Measurements from ENCODE around the gene TRIM47. TPM values are rescaled to one million over a fixed set of nuclear protein-coding genes. Genes with fewer than 3 reads are reported as not detected.

The TRIM47 gene
- total RNA-seq, 1 experiment from 2014 or later, result 6.9 TPM

- no peak overlapping the region for H3K4ac ChIP-seq (ENCODE audit: low read depth, low read length)
- no peak overlapping the region for H2BK20ac ChIP-seq (ENCODE audit: low read depth, low read length, poor library complexity, severe bottlenecking)
- no peaks in the 10 kb centered on the region for H4K20me1 ChIP-seq (ENCODE audit: control insufficient read depth, insufficient read depth, insufficient read length)
- no peak overlapping the region for H2AFZ ChIP-seq (ENCODE audit: low read length)
- H4K8ac ChIP-seq (replicated peaks; ENCODE audit: insufficient read length, low read depth, low read length), result no peak overlapping the region
- H3K27ac Mint-ChIP-seq, result peak overlapping the region in 2 of 3 experiments; percentile 49 to 72; a peak in 2 of 7 replicates
- H3K27me3 ChIP-seq (ENCODE audit: insufficient read depth, low read length), result no peaks in the 10 kb centered on the region
- no peaks in the 10 kb centered on the region for H3K9me3 ChIP-seq (ENCODE audit: control insufficient read depth, low read depth, low read length)
- no peak overlapping the region; a peak in 1 of 5 replicates for H3K4me3 Mint-ChIP-seq
- H2BK15ac ChIP-seq (ENCODE audit: low read depth, low read length), result no peak overlapping the region
- peak; percentile 75 for DNase-seq
- H4K5ac ChIP-seq (ENCODE audit: insufficient read length, low read depth, low read length), result no peak overlapping the region
- no peak overlapping the region for H3K18ac ChIP-seq (ENCODE audit: insufficient read length, low read depth, low read length)
- H3K23me2 ChIP-seq (ENCODE audit: insufficient read length, low read depth, low read length, poor library complexity, severe bottlenecking), result peaks cover 3% of the 10 kb centered on the region
- no peak overlapping the region for H2BK12ac ChIP-seq (ENCODE audit: insufficient read length, low read depth, low read length)
- H3K23ac ChIP-seq (ENCODE audit: insufficient read length, low read depth, low read length), result no peak overlapping the region
- no peak overlapping the region for H3K27ac ChIP-seq (ENCODE audit: insufficient read length, low read depth, low read length)
- H3K36me3 Mint-ChIP-seq (ENCODE audit: insufficient read depth in 1 of 3, low read depth in 3 of 3), result peaks cover 0 to 7% (median 2%) of the 10 kb centered on the region in 3 experiments; a peak in 4 of 7 replicates
- H3K9ac ChIP-seq (ENCODE audit: extremely low read depth, insufficient read length, low read length), result no peak overlapping the region
- H2BK120ac ChIP-seq (ENCODE audit: low read depth, low read length, poor library complexity, severe bottlenecking), result no peak overlapping the region
- no peaks in the 10 kb centered on the region for H3K27me3 Mint-ChIP-seq (ENCODE audit: low read depth)
- no peaks in the 10 kb centered on the region for H3K4me1 ChIP-seq (ENCODE audit: insufficient read depth, low read length)
- H3K56ac ChIP-seq (ENCODE audit: insufficient read length, low read depth, low read length), result no peak overlapping the region
- no peak overlapping the region for H3K4me2 ChIP-seq (ENCODE audit: insufficient read depth, insufficient read length, low read length)
- WGBS (ENCODE audit: extremely low coverage, insufficient read length, low lambda C conversion rate), result no CpG with 5 or more reads among the region's 6 CpGs
- H2BK5ac ChIP-seq (ENCODE audit: insufficient read length, low read length), result no peak overlapping the region
- H3K4me1 Mint-ChIP-seq, result peaks cover 5% of the 10 kb centered on the region in 2 experiments; a peak in 2 of 4 replicates
- H3K79me1 ChIP-seq (ENCODE audit: insufficient read depth, low read depth, low read length, poor library complexity, severe bottlenecking), result no peaks in the 10 kb centered on the region
- no peak overlapping the region for H2AK5ac ChIP-seq (ENCODE audit: insufficient read length, low read length)
- H3T11ph ChIP-seq (ENCODE audit: low read length), result no peak overlapping the region
- H4K91ac ChIP-seq (ENCODE audit: insufficient read length, low read depth, low read length), result no peak overlapping the region
- H3K9me3 Mint-ChIP-seq, result no peaks in the 10 kb centered on the region
- no peak for TF ChIP-seq CTCF (conservative IDR thresholded peaks at IDR 0.05)
- no peak overlapping the region for H3K14ac ChIP-seq (ENCODE audit: insufficient read depth, low read length)
- H3K79me2 ChIP-seq (ENCODE audit: insufficient read depth, low read length), result no peaks in the 10 kb centered on the region
These were observed 32.3 kb upstream of the TRIM47 start for GRCh38 chr17:75910699-75911098.

Data from H9 (cell line).